ENCODE measurements around the gene AHRR.
A peak's percentile ranks its signal among the peaks of the same experiment; 100 is the strongest.

AHRR gene

DNA sequence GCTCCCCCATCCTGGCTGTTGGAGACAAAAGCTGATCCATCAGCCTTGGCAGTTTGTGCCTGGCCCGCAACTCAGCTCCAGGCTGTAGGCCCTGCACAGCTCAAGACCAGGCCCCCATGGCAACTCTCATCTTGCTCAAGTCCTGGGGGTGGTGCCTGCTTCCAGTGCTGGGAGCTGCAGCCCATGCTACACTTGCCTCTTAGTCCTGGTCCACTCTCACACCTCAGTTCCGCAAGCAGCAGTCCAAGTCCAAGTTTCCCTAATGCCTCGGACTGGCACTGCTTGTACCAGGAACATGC is 14.2 kb downstream of the AHRR start:
- no peak for DNase-seq
- in situ Hi-C loops (cut with HindIII; ENCODE audit: low pct_ligation_motif_present, low pct_unique_long_range_greater_than_20kb, low sequenced_read_pairs): no loop called here

DNA sequence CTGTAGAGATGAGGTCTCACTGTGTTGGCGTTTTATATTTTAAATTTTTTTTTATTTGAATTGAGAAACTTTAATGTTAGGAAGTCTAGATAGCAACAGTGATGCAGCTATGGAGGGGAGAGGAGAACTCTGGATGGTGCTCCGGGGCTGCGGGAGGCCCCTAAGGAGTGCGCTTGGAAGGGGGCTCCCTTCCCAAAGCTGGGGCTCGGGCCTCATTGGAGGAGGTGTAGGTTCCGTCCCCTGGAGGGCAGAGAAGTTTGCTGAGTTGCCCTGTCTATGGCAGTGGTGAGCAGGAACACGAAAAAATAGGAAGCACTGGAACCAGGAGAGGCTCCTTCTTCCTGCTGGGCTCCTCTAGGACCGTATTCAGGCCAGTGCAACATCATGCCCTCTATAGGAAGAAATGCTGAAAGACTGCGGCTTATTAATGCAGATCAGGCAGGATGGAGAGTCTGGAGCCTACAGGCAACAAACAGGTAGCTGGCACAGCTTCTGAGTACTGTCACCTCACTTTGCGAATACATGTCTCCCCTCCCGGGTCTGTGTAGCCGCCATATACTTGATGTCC is 16.1 kb downstream of the AHRR start:
- in situ Hi-C loops (cut with HindIII; ENCODE audit: low pct_ligation_motif_present, low pct_unique_long_range_greater_than_20kb, low sequenced_read_pairs): no loop called here
- DNase-seq: peak; percentile 29

GRCh38 chr5:342501-343460 is 21.3 kb downstream of the AHRR start:
- DNase-seq: no peak
- in situ Hi-C loops (cut with HindIII; ENCODE audit: low pct_ligation_motif_present, low pct_unique_long_range_greater_than_20kb, low sequenced_read_pairs): no loop called here

DNA sequence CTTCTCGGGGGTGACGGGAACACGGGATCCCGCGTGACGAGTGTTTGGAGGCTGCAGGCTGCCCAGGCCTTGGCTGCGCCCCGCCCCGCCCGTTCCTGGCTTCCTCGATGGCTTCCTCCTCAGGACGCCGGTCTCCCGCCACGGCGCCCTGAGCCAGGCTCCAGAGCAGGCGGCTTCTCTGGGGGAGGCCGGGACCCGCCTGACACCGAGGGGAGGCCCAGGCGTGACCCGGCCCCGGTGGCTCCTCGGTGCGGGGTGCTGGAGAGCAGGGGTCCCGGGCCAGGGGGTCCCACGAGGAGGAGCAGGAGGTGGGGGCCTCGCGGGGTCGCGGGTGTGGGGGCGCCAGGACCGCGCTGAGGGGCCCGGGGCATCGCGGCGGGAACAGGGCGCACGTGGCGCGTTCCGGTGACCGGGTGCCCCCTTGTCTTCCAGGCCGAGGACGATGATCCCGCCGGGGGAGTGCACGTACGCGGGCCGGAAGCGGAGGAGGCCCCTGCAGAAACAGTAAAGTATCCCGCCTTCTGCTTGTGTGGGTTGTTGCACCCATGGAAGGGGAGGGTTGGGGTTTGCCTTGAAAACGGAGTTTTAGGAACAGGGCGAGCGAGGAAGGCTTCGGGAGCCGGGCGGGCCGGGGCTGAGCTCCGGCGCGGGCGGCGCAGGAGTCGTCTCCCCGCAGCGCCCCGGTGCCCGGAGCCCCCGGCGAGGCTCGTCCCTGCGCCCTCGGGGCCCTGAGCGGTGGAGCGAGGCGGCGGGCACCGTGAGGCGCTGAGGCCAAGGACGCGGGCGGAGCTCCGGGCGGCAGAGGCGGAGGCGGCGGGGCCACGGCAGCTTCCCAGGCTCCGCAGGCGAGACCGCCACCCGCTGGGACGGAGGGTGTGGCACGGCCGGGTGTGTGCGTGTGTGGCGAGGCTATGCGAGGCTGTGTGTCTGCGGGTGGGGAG is 22.2 kb downstream of the AHRR start:
- peak; percentile 57 for DNase-seq

DNA sequence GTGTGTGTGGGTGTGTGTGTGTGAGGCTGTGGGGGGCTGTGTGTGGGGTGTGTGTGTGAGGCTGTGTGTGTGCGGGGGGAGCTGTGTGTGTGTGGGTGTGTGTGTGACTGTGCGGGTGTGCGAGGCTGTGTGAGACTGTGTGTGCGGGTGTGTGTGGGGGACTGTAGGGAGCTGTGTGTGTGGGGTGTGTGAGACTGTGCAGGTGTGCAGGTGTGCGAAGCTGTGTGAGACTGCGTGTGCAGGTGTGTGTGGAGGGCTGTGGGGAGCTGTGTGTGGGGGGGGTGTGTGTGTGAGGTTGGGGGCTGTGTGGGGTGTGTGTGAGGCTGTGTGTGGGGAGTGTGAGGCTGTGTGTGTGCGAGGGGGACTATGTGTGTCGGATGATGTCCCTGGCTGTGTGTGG is 23.2 kb downstream of the AHRR start:
- in situ Hi-C loops (cut with HindIII; ENCODE audit: low pct_ligation_motif_present, low pct_unique_long_range_greater_than_20kb, low sequenced_read_pairs): no loop called here
- DNase-seq: no peak

More for the DNA sequence above, 22.2 kb downstream of the AHRR start:
- in situ Hi-C loops (cut with HindIII; ENCODE audit: low pct_ligation_motif_present, low pct_unique_long_range_greater_than_20kb, low sequenced_read_pairs): no loop called here

GRCh38 chr5:345404-346195 is 24.1 kb downstream of the AHRR start:
- in situ Hi-C loops (cut with HindIII; ENCODE audit: low pct_ligation_motif_present, low pct_unique_long_range_greater_than_20kb, low sequenced_read_pairs): no loop called here
- no peak for DNase-seq

DNA sequence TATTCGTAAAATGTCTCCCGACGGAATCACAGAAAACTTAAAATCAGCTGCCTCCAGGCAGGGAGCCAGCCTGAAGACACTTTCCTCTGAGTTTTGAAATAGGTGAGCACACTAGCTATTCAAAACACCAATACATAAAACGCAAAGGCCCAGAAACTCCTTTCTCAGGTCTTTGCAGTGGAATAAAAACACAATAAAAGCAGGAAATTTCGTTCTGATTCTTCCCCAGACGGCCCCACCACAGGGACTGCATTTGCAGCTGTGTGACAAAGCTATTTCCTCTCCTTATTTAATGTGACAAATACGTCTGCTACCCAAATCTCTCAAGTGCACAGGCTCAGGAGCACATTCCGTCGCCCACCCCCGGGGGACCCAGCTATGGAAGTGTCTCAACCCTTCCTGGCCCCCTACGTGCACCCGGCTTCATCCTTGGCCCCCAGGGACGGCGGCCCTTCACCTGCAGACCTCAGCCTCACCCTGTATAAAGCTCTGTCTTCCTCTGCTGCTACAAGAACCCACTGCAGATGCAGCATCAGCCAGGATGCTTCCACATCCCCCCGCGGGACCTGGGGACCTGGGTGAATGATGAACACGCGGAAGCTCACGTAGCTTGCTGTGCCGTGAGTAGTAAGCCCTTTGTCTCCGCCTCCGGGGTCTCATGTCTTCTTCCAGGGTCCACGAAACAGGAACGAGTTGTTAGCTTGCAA is 24.9 kb downstream of the AHRR start:
- in situ Hi-C loops (cut with HindIII; ENCODE audit: low pct_ligation_motif_present, low pct_unique_long_range_greater_than_20kb, low sequenced_read_pairs): no loop called here
- DNase-seq: no peak

GRCh38 chr5:347712-348284 is 26.3 kb downstream of the AHRR start:
- in situ Hi-C loops (cut with HindIII; ENCODE audit: low pct_ligation_motif_present, low pct_unique_long_range_greater_than_20kb, low sequenced_read_pairs): no loop called here
- no peak for DNase-seq

GRCh38 chr5:348726-349125 is 27.2 kb downstream of the AHRR start:
- in situ Hi-C loops (cut with HindIII; ENCODE audit: low pct_ligation_motif_present, low pct_unique_long_range_greater_than_20kb, low sequenced_read_pairs): no loop called here
- no peak for DNase-seq

DNA sequence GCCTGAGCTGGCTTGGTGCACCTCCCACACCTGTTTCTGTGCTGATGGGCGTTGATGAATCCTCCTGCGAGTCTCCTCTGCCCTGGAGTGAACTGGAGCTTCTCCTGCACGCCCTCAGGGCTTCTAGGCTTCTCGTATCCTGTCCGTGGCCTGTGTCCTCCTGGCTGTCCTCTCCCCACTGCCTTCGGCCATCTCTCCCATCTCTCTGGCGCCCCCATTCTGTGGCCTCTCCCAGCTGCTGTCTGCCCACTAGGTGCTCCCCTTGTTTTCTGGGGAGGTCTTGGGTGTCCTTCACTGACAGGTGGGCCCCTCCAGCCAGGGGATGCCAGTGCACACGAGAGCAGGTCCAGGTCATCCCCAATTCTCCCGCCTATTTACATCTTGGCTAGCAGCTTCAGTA is 28.8 kb downstream of the AHRR start:
- in situ Hi-C loops (cut with HindIII; ENCODE audit: low pct_ligation_motif_present, low pct_unique_long_range_greater_than_20kb, low sequenced_read_pairs): no loop called here
- DNase-seq: peak; percentile 19

GRCh38 chr5:351084-351920 is 29.8 kb downstream of the AHRR start:
- in situ Hi-C loops (cut with HindIII; ENCODE audit: low pct_ligation_motif_present, low pct_unique_long_range_greater_than_20kb, low sequenced_read_pairs): no loop called here
- no peak for DNase-seq

DNA sequence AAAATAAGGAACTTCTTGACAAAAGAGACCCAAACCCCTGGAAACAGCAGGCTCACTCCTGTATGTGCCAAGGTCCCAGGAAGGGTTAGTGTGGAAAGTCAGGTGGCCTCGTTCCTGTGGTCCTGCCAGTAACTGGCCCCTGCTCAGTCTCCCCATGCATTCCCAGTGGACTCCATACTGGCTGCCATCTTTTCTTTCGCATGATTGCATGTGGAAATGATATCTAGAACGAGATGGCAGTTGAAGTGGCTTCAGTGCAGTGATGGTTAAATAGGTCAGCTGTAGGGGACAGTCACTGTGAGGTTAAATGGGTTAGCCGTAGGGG is 30.4 kb downstream of the AHRR start:
- in situ Hi-C loops (cut with HindIII; ENCODE audit: low pct_ligation_motif_present, low pct_unique_long_range_greater_than_20kb, low sequenced_read_pairs): no loop called here
- DNase-seq: no peak

DNA sequence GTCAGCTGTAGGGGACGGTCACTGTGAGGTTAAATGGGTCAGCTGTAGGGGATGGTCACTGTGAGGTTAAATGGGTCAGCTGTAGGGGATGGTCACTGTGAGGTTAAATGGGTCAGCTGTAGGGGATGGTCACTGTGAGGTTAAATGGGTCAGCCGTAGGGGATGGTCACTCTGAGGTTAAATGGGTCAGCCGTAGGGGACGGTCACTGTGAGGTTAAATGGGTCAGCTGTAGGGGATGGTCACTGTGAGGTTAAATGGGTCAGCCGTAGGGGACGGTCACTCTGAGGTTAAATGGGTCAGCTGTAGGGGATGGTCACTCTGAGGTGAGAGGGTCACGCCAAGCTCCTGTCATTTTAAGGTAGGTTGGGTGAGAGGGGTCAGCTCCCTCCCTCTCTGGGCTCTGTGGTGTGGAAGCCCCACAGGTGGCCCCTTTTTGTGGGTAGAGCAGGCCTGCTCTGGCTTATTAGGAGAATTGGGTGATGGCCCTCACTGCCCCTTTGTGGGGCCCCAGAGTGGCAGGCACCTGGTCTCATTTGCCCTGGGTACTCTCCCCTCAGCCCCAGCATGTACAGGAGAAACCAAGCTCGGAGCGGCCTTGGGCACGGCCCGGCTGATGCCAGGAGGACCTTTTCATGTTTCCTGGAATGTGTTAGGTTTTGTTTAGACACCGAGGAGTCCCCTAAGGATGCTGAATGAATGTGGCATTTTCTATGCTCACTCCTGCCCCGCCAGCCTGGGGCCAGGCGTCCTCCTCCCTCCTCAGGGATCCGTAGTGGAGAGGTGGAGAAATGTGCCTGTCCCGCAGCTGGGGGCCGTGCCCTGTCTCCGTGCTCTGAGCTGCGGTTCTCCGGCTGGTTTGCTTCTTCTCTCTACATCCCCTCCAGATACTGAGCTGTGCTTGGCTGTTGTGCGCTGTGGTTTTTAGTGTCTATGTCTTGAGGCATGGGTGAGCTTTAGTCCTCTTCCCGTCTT is 31.4 kb downstream of the AHRR start:
- in situ Hi-C loops (cut with HindIII; ENCODE audit: low pct_ligation_motif_present, low pct_unique_long_range_greater_than_20kb, low sequenced_read_pairs): no loop called here
- no peak for DNase-seq

DNA sequence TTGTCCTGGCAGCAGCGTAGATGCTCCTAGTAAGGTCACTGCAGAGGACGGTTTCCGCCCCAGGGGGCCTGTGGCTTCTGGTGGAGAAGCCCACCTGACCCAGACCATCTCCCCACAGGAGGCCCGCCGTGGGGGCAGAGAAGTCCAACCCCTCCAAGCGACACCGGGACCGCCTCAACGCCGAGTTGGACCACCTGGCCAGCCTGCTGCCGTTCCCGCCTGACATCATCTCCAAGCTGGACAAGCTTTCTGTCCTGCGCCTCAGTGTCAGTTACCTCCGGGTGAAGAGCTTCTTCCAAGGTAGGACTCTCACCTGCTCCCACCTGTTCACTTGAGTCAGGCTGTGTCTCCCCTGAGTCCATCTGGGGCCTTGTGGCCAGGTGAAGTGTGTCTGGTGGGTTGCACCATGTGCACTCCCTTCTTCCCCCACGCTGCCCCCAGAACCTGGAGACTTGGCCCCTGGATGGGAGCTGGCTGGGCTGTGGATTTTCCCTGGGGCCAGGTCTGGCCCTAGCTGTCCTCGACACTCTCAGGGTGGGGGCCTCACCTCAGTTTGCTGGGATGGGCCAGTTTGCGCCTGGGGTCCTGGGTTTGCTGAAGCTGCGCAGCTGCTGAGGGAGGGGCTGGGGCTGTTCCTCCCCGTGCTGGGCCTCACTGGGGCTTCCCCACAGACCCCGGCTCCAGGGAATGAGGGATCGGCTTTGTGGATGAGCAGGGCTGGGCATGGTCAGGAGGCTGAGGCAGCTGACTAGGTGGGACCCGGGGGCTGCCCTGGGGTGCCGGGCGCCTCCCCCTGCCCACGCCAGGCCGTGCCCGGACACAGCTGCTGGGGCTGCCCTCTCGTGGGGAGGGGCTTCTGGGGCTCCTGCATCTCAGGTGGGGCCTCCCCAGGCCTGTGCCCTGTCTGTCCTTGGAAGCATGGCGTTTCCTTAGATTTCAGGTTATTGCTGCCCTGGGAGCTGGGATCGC is 32.4 kb downstream of the AHRR start:
- no peak for DNase-seq

More for the DNA sequence above, 32.4 kb downstream of the AHRR start:
- in situ Hi-C loops (cut with HindIII; ENCODE audit: low pct_ligation_motif_present, low pct_unique_long_range_greater_than_20kb, low sequenced_read_pairs): no loop called here

All from ACHN (cell line).